GM12874 (cell line): Measurements from ENCODE around the gene GPC5.
A peak's percentile ranks its signal among the peaks of the same experiment; 100 is the strongest.

Experiments used
- TF ChIP-seq, protein P1 (sequence below): IDR thresholded peaks from 2 replicates; pipeline ENCODE4 v1.5.1; 2011; ENCODE audit warnings: low read depth, mild to moderate bottlenecking, control low read depth, low read length, moderate library complexity; ENCODE audit not compliant: insufficient read depth

The GPC5 gene

DNA sequence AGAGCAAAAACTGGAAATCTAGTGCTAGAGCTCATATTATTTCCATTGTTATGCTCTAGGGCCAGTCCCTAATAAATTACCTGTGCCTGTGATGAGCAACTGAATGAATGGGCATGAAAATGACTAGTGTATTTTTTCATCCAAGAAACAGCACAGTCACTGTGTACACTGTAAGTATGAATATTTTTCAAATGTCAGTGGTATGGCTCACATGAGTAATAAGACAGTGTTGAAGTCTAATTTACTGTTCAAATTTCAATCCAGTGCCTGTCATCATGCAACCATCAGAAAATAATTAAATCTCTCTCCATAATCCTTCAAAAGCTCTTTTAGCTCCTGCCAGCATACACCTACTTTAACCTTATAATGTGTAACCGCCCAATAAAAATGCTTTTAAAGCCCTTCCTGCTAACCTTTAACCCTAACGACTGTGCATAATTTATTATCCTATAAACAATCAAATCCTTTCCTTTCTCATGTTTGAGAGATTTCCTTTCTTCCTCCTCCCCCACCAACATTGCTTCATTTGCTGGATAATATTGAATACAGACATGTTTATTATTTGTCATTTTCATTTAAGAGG, 378.3 kb downstream of the GPC5 start:
- TF ChIP-seq, protein P1, sequence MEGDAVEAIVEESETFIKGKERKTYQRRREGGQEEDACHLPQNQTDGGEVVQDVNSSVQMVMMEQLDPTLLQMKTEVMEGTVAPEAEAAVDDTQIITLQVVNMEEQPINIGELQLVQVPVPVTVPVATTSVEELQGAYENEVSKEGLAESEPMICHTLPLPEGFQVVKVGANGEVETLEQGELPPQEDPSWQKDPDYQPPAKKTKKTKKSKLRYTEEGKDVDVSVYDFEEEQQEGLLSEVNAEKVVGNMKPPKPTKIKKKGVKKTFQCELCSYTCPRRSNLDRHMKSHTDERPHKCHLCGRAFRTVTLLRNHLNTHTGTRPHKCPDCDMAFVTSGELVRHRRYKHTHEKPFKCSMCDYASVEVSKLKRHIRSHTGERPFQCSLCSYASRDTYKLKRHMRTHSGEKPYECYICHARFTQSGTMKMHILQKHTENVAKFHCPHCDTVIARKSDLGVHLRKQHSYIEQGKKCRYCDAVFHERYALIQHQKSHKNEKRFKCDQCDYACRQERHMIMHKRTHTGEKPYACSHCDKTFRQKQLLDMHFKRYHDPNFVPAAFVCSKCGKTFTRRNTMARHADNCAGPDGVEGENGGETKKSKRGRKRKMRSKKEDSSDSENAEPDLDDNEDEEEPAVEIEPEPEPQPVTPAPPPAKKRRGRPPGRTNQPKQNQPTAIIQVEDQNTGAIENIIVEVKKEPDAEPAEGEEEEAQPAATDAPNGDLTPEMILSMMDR = no peak

DNA sequence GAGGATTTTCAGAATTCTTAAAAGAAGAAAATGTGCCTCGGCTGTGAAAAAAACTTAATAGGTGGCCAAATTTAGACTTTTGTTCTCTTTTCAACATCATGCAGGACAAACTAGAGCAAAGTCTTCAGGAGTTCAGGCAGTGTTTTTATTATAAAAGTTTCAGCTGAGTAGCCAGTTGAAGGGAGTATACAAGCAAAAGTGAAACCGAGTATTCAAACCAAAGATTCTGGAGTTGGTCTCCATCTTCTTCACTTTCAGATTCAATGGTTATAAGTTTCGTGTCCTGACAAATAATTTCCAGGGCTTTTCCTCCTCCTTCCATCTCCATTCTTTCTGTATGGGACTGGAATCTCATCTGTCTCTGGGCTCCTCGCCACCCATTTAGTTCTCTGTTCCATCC, 379.7 kb downstream of the GPC5 start:
- TF ChIP-seq, protein P1 = no peak

DNA sequence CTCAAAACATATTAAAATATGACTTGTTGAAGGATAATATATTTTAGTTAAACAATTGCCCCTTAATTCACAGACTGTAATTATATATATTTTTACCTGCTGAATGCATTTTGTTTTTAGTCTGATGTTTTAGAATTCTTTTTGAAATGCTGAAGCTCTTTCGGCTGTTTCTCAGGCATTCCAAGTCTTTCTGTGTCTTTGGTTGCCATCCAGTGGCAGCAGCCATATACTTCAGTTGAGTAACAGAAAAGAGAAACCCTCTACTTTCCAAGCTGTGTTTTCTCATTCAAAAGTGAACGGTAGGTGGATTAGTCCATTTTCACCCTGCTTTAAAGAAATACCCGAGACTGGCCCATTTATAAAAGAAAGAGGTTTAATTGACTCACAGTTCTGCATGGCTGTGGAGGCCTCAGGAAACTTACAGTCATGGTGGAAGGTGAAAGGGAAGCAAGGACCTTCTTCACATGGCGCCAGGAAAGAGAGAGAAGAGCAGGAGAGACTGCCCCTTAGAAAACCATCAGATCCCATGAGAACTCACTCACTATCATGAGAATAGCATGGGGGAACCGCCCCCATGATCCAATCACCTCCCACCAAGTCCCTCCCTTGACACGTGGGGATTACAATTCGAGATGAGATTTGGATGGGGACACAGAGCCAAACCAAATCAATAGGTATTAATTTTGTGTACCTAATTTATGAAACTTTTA, 383.7 kb downstream of the GPC5 start:
- TF ChIP-seq, protein P1 = 0 out of 2 replicates have a peak, but pooled peaks have one; percentile 9

DNA sequence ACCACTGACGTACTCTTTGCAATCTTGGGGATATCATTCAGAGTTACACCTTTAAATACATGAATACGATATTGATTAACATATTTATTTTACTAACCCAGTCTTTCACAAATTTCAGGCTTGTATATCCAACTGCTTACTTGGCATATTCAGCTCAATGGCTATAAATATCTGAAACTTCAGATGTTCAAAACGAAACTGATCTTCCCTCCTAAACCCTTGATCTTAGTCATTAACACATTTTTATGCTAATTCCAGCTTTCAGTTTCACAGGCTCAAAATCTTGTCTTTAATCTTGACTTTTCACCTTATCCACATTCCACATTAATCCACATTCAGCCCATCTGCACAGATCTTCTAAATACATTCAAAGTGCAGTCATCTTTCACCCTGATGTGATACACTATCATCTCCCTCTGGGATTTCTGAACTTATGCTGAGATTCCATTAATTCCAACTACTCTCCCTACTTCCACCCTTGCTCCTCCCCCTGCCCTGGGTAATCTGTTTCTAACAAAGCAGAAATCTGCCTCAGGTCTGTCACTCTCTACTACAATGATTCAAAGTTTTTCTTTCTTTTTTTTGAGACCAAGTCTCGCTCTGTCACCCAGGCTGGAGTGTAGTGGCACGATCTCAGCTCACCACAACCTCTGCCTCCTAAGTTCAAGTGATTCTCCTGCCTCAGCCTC, 387.2 kb downstream of the GPC5 start:
- TF ChIP-seq, protein P1 = no peak

DNA sequence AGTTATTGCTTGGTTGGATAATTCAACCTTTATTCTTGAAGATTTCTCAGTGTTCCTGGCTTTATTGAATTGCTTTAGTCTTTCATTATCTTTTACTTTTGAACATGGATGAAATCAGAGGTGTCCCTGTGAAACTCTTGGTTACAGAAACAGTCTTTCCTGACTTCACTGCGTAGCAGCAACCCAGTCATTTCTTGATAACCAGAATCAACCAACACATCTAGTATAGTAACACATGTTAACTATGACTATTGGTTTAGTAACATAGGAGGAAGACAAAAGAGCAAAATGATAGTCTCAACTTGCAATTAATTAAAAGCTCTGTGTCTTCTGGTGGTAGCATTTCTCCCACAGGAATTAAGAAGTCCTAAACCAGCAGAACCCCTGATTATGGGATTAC, 393.6 kb downstream of the GPC5 start:
- TF ChIP-seq, protein P1 = no peak

DNA sequence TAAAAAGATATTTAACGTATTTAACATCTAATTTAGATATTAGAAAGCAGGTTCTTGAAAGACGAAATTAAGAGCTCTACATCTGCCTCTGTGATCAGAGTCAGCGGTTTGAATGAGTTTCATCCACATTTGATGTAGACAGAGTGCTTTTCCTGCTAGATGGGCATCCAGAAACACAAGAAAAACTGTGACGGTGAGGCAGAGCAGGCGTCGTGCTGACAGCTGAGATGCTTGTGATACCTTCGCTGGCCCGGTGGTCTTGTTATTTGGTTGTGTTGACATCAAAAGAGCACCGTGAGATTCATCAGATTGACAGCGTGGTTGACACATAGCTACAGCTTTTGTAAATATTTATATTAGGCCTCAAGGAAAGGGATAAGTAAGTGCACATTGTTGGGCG, 399.1 kb downstream of the GPC5 start:
- TF ChIP-seq, protein P1 = no peak

DNA sequence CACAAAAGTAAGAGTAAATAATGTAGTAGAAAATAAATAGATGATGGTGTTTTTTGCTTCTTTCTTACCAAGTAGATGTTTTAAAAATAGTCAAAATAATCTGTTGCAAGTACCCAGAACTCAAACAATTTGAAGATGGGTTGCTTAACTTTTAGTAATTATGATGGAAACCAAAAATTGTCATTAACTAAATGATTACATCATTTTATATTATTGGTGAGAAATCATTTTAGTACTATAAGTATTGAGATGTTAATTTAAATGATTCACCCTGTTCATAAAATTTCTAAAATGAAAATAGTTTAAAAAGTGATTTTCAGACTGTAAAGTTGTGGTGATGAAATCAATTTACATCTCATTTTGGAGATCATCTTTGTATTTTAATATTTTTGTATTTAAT, 404.5 kb downstream of the GPC5 start:
- TF ChIP-seq, protein P1 = no peak
